ENCODE results near the gene PWWP2B.
A peak's percentile ranks its signal among the peaks of the same experiment; 100 is the strongest.

The PWWP2B gene

DNA sequence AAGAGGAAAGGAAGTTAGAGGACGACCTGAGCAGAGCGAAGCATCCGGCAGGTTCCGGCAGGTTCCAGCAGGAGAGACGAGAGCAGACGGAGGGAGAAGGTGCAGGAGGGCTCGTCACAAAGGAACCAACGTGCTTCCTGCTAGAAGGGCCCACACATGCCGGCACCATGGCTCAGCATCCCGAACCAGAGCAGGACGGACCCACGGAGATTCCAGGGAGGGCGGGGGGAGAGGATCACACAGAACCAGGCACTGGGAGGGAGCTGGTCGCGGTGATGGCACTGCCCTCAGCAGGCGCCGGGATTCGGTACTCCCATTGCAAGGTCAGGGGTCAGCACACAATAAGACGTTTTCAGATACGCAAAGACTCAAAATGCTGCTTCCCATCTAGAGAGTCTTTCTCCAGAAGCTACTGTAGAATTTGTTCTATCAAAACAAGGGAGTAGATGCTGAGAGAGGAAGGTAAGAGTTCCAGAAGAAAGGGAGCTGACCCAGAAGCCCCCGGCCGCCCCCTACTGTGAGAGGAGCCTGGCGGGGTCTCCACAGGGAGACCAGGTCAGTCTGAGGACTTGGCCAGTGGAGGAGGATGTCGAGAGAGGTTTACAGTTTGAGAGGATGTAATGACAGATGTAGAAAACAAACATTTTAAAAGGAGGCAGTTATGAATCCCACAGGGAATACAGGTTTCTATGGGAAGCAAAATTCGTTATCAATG, 23.6 kb upstream of the PWWP2B start:
- ChIA-PET POLR2A (no interaction called here), CTCF (interaction anchor here (1.6 kb wide), 2 partner anchors 13 to 17 kb away, joined by 4 to 8 read pairs; no protein-coding TSS in a partner anchor)
- no peak for TF ChIP-seq HDGF (IDR thresholded peaks at IDR 0.05; ENCODE audit: borderline replicate concordance)
- TF ChIP-seq ELF4 (IDR thresholded peaks at IDR 0.05): no peak
- no peak for TF ChIP-seq L3MBTL2 (conservative IDR thresholded peaks at IDR 0.05)
- TF ChIP-seq SP1 (IDR thresholded peaks at IDR 0.05): no peak
- TF ChIP-seq TARDBP (IDR thresholded peaks at IDR 0.05): no peak
- TF ChIP-seq ZNF384 (IDR thresholded peaks at IDR 0.05): no peak
- no peak for TF ChIP-seq FOXK2 (IDR thresholded peaks at IDR 0.05)
- TF ChIP-seq FOXM1 (IDR thresholded peaks at IDR 0.05; ENCODE audit: borderline replicate concordance): no peak
- TF ChIP-seq NFRKB (IDR thresholded peaks at IDR 0.05): no peak
- no peak for TF ChIP-seq ARNT (IDR thresholded peaks at IDR 0.05)
- TF ChIP-seq, protein P1, sequence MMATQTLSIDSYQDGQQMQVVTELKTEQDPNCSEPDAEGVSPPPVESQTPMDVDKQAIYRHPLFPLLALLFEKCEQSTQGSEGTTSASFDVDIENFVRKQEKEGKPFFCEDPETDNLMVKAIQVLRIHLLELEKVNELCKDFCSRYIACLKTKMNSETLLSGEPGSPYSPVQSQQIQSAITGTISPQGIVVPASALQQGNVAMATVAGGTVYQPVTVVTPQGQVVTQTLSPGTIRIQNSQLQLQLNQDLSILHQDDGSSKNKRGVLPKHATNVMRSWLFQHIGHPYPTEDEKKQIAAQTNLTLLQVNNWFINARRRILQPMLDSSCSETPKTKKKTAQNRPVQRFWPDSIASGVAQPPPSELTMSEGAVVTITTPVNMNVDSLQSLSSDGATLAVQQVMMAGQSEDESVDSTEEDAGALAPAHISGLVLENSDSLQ (IDR thresholded peaks at IDR 0.05): no peak
- TF ChIP-seq BHLHE40 (IDR thresholded peaks at IDR 0.05; ENCODE audit: borderline replicate concordance): no peak
- no peak for TF ChIP-seq CTBP1 (IDR thresholded peaks at IDR 0.05; ENCODE audit: borderline replicate concordance)
- TF ChIP-seq LEF1 (IDR thresholded peaks at IDR 0.05; ENCODE audit: borderline replicate concordance): no peak
- DNase-seq (ENCODE audit: extremely low spot score): no peak

- ChIA-PET CTCF (interaction anchor here (1.6 kb wide), 1 partner anchor 18 kb away, joined by 4 read pairs; no protein-coding TSS in a partner anchor), POLR2A (no interaction called here)
- TF ChIP-seq ARNT (IDR thresholded peaks at IDR 0.05): no peak
- TF ChIP-seq FOXK2 (IDR thresholded peaks at IDR 0.05): no peak
- TF ChIP-seq L3MBTL2 (conservative IDR thresholded peaks at IDR 0.05): no peak
- no peak for TF ChIP-seq NFRKB (IDR thresholded peaks at IDR 0.05)
- no peak for TF ChIP-seq FOXA1 (IDR thresholded peaks at IDR 0.05)
- TF ChIP-seq ZNF384 (IDR thresholded peaks at IDR 0.05): no peak
- no peak for TF ChIP-seq FOXM1 (IDR thresholded peaks at IDR 0.05; ENCODE audit: borderline replicate concordance)
- no peak for TF ChIP-seq SUZ12 (IDR thresholded peaks at IDR 0.05)
- TF ChIP-seq LEF1 (IDR thresholded peaks at IDR 0.05; ENCODE audit: borderline replicate concordance): no peak
- TF ChIP-seq TARDBP (IDR thresholded peaks at IDR 0.05): no peak
- TF ChIP-seq HDGF (IDR thresholded peaks at IDR 0.05; ENCODE audit: borderline replicate concordance): no peak
- no peak for TF ChIP-seq ELF4 (IDR thresholded peaks at IDR 0.05)
- TF ChIP-seq, protein P1 (IDR thresholded peaks at IDR 0.05): no peak
- TF ChIP-seq CTBP1 (IDR thresholded peaks at IDR 0.05; ENCODE audit: borderline replicate concordance): no peak
- TF ChIP-seq BHLHE40 (IDR thresholded peaks at IDR 0.05; ENCODE audit: borderline replicate concordance): no peak
- TF ChIP-seq SP1 (IDR thresholded peaks at IDR 0.05): no peak
- DNase-seq (ENCODE audit: extremely low spot score): no peak
Observed at GRCh38 chr10:132374176-132374575, 22.8 kb upstream of the PWWP2B start.

GRCh38 chr10:132374612-132375011, 22.4 kb upstream of the PWWP2B start:
- no peak for DNase-seq (ENCODE audit: extremely low spot score)
- TF ChIP-seq ARNT (IDR thresholded peaks at IDR 0.05): no peak
- ChIA-PET CTCF (interaction anchor here (1.6 kb wide), 1 partner anchor 18 kb away, joined by 4 read pairs; no protein-coding TSS in a partner anchor), POLR2A (no interaction called here)

DNA sequence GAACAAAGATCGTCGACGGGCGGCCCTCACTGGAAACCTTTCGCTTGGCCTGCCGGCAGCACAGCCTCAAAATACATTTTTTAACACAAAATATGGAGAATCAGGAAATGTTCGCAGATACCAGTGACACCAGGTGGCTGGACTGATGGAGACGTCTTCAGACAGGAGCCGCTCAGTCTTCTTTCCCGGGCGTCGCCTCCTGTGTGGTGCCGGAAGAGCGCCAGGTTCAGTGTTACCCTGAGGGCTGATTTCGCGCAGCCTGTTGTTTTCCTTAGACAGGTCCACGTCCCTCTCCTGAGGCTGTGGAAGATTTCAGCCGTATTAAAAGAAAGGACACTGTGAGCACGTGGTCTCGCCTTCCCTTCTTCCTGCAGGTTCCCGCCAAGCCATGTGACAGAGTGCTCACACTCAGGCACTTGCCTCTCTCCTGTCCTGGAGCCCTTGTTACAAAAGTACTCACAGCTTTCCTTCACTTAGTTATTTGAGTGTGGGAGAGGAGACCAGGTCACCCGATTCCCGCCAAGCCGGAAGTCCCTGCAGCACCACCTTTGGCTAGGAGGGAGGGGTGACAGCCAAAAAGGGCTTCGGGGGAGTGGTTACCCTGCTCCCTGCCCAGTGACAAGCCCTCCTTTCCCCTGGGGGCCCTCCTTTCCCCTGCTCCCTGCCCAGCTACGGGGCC, 21.7 kb upstream of the PWWP2B start:
- POLR2A ChIA-PET: no interaction called here

DNA sequence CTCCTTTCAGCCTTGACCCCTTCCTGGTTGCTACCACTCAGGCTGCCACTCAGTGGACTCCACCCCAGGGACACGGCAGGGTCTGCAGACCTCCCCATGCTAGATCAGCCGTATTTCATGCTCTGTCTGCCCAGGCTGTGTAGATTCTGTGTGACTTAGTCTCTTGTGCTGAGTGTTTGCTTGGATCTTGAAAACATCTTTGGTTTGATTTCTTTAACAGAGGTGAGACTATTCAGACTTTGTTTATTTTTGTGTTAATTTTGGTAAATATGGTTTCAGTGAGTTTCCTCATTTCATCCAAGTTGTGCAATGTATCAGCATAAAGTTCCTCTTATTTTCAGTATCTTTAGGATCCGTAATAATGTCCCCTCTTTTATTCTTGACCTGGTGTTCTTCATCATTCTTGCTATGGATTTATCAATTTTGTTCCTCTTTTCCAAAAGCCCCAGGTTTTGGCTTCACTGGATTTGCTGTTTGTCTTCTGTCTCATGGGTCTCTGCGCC, 21.2 kb upstream of the PWWP2B start:
- ChIA-PET CTCF (interaction anchor here (0.6 kb wide), 1 partner anchor 12 kb away, joined by 3 read pairs; no protein-coding TSS in a partner anchor), POLR2A (no interaction called here)
- no peak for DNase-seq (ENCODE audit: extremely low spot score)
- TF ChIP-seq ARNT (IDR thresholded peaks at IDR 0.05) (no peak), LEF1 (IDR thresholded peaks at IDR 0.05; ENCODE audit: borderline replicate concordance) (no peak), SUZ12 (IDR thresholded peaks at IDR 0.05) (no peak), BHLHE40 (IDR thresholded peaks at IDR 0.05; ENCODE audit: borderline replicate concordance) (no peak)

More for the DNA sequence above, 21.7 kb upstream of the PWWP2B start:
- DNase-seq (ENCODE audit: extremely low spot score): no peak
- TF ChIP-seq L3MBTL2 (conservative IDR thresholded peaks at IDR 0.05): peak; percentile 83
- TF ChIP-seq ARNT (IDR thresholded peaks at IDR 0.05): no peak
- no peak for TF ChIP-seq ZNF384 (IDR thresholded peaks at IDR 0.05)
- TF ChIP-seq NFRKB (IDR thresholded peaks at IDR 0.05): no peak
- TF ChIP-seq LEF1 (IDR thresholded peaks at IDR 0.05; ENCODE audit: borderline replicate concordance): no peak
- CTCF ChIA-PET: no interaction called here

GRCh38 chr10:132376394-132376851, 20.6 kb upstream of the PWWP2B start:
- no peak for DNase-seq (ENCODE audit: extremely low spot score)
- ChIA-PET CTCF (interaction anchor here (0.6 kb wide), 1 partner anchor 11 kb away, joined by 3 read pairs; no protein-coding TSS in a partner anchor), POLR2A (no interaction called here)
- no peak for TF ChIP-seq FOXK2 (IDR thresholded peaks at IDR 0.05)
- no peak for TF ChIP-seq ELF4 (IDR thresholded peaks at IDR 0.05)
- TF ChIP-seq FOXA1 (IDR thresholded peaks at IDR 0.05): no peak
- no peak for TF ChIP-seq SP1 (IDR thresholded peaks at IDR 0.05)
- no peak for TF ChIP-seq BHLHE40 (IDR thresholded peaks at IDR 0.05; ENCODE audit: borderline replicate concordance)
- TF ChIP-seq NFRKB (IDR thresholded peaks at IDR 0.05): no peak
- no peak for TF ChIP-seq FOXM1 (IDR thresholded peaks at IDR 0.05; ENCODE audit: borderline replicate concordance)
- TF ChIP-seq ZNF384 (IDR thresholded peaks at IDR 0.05): no peak

Data from HEK293T (cell line).